Endothelial cell of umbilical vein (primary cell): ENCODE results near the gene HECTD4. TPM values are rescaled to one million over a fixed set of nuclear protein-coding genes. Genes with fewer than 3 reads are reported as not detected.

ENCODE experiments used
- BruUV-seq: library from RNA; stranded (reverse); fragments of 400-500 nt; replicated peaks from 2 replicates; lab custom pipeline; 2021; lab: Mats Ljungman, UMichigan
- CTCF ChIA-PET: fragments of 300-600, 350-600 bp; sonication (Branson Sonifier 250); formaldehyde crosslinking; loops from one replicate; lab custom pipeline; 2021; ENCODE audit warnings: antibody characterized with exemption, inconsistent platforms; lab: Charles Lee
- POLR2A ChIA-PET: fragments of 300-600, 350-600 bp; sonication (Branson Sonifier 250); formaldehyde crosslinking; loops from one replicate; lab custom pipeline; 2021; ENCODE audit warnings: antibody characterized with exemption, inconsistent platforms; lab: Charles Lee
- DNase-seq: peaks from one replicate; pipeline ENCODE4 v3.0.0-alpha.2; 2011; ENCODE audit warnings: low read depth, low spot score
- FAIRE-seq: peaks from 2 replicates; lab custom pipeline; 2011; peaks lifted over from hg19 to GRCh38; lab: Jason Lieb, UNC
- H2AFZ ChIP-seq: 2 replicates; pipeline ENCODE4 v1.6.0; 2012; ENCODE audit warnings: low read depth, low read length, control low read depth, inconsistent platforms
- H3K27ac ChIP-seq: 2 replicates; pipeline ENCODE4 v1.5.1; 2011; ENCODE audit warnings: low read depth, mild to moderate bottlenecking, control low read depth, low read length, moderate library complexity; ENCODE audit not compliant: insufficient read depth
- H3K27me3 ChIP-seq, 2 experiments: 2 replicates each; pipeline versions ENCODE4 v1.6.0 to v1.6.1; 2011; ENCODE audit warnings: low read length in 2 of 2, mixed read lengths in 1 of 2; ENCODE audit not compliant: control insufficient read depth in 2 of 2, insufficient read depth in 2 of 2
- H3K36me3 ChIP-seq, 2 experiments: 2 replicates in 1 of 2; 3 replicates in 1 of 2; pipeline ENCODE4 v1.5.1; 2011; ENCODE audit warnings: low read length in 2 of 2, mild to moderate bottlenecking in 1 of 2, moderate library complexity in 1 of 2; ENCODE audit not compliant: control insufficient read depth in 2 of 2, insufficient read depth in 2 of 2; ENCODE audit errors: extremely low read depth in 1 of 2
- H3K4me1 ChIP-seq: 3 replicates; pipeline ENCODE4 v1.5.1; 2011; ENCODE audit warnings: mild to moderate bottlenecking, low read length; ENCODE audit not compliant: control insufficient read depth, insufficient read depth; ENCODE audit errors: extremely low read depth
- H3K4me2 ChIP-seq: 2 replicates; pipeline ENCODE4 v1.6.1; 2011; ENCODE audit warnings: low read length, control low read depth, mixed read lengths; ENCODE audit not compliant: insufficient read depth
- H3K4me3 ChIP-seq, 3 experiments: fragments of 200-600 bp in 1 of 3; sonication (generic), shearing (Covaris generic) in 1 of 3; replicated peaks in 1 of 3; 2 replicates each; pipeline ENCODE4 v1.5.1; 2011 to 2016; ENCODE audit warnings: control low read depth in 3 of 3, low read length in 3 of 3, mild to moderate bottlenecking in 2 of 3, inconsistent platforms in 1 of 3, low read depth in 1 of 3, moderate library complexity in 1 of 3; ENCODE audit not compliant: insufficient read depth in 1 of 3
- H3K79me2 ChIP-seq: 2 replicates; pipeline ENCODE4 v1.6.0; 2012; ENCODE audit warnings: low read length, inconsistent platforms; ENCODE audit not compliant: control insufficient read depth, insufficient read depth
- H3K9ac ChIP-seq: replicated peaks from 2 replicates; pipeline ENCODE3; 2011; ENCODE audit warnings: low read length, control low read depth; ENCODE audit not compliant: insufficient read depth; ENCODE audit errors: extremely low read depth
- H3K9me1 ChIP-seq: replicated peaks from 3 replicates; pipeline ENCODE4 v1.6.0; 2011; ENCODE audit warnings: mild to moderate bottlenecking, low read length; ENCODE audit not compliant: control insufficient read depth, insufficient read depth; ENCODE audit errors: extremely low read depth
- H3K9me3 ChIP-seq: replicated peaks from 2 replicates; pipeline ENCODE4 v1.5.1; 2012; ENCODE audit warnings: low read length, inconsistent platforms; ENCODE audit not compliant: control insufficient read depth, insufficient read depth
- H4K20me1 ChIP-seq: replicated peaks from 2 replicates; pipeline ENCODE3; 2011; ENCODE audit warnings: mild to moderate bottlenecking, low read length; ENCODE audit not compliant: control insufficient read depth, insufficient read depth; ENCODE audit errors: extremely low read depth
- CTCF ChIP-seq, 2 donors: IDR thresholded peaks; 1 replicate in 1 of 2; 2 replicates in 1 of 2; pipeline ENCODE4 v1.5.1; 2011; ENCODE audit warnings: low read length in 2 of 2, mild to moderate bottlenecking in 2 of 2, moderate library complexity in 2 of 2, control low read depth in 1 of 2, inconsistent platforms in 1 of 2, low read depth in 1 of 2; ENCODE audit not compliant: insufficient read depth in 1 of 2; ENCODE audit errors: extremely low read depth in 1 of 2
- EZH2 ChIP-seq: IDR thresholded peaks from 2 replicates; pipeline ENCODE4 v1.6.1; 2012; ENCODE audit warnings: borderline replicate concordance, low read depth, mild to moderate bottlenecking, moderate library complexity, low read length, inconsistent platforms; ENCODE audit not compliant: severe bottlenecking
- FOS ChIP-seq: IDR thresholded peaks from 2 replicates; pipeline ENCODE4 v1.6.1; 2011; ENCODE audit warnings: mild to moderate bottlenecking, low read length, moderate library complexity, borderline replicate concordance; ENCODE audit not compliant: insufficient read depth
- GATA2 ChIP-seq: IDR thresholded peaks from 2 replicates; pipeline ENCODE4 v1.7.0; 2011; ENCODE audit warnings: low read depth, mild to moderate bottlenecking, moderate library complexity, mixed read lengths, low read length; ENCODE audit not compliant: insufficient read length, insufficient read depth
- JUN ChIP-seq: IDR thresholded peaks from 2 replicates; pipeline ENCODE4 v1.6.1; 2011; ENCODE audit warnings: borderline replicate concordance, low read depth; ENCODE audit not compliant: insufficient read length, insufficient read depth
- MAX ChIP-seq: IDR thresholded peaks from 2 replicates; pipeline ENCODE4 v1.6.1; 2011; ENCODE audit not compliant: insufficient read depth, insufficient read length
- MYC ChIP-seq: IDR thresholded peaks from one replicate; pipeline ENCODE4 v1.6.1; 2011; ENCODE audit warnings: mild to moderate bottlenecking, low read depth, low read length
- POLR2A ChIP-seq: IDR thresholded peaks from 2 replicates; pipeline ENCODE4 v1.6.1; 2012; ENCODE audit warnings: low read depth, mild to moderate bottlenecking, control low read depth, low read length
- POLR2AphosphoS5 ChIP-seq: IDR thresholded peaks from 2 replicates; pipeline ENCODE4 v1.6.1; 2012; ENCODE audit warnings: low read depth, mild to moderate bottlenecking, control low read depth, low read length, moderate library complexity; ENCODE audit not compliant: insufficient read depth
- dilution Hi-C: fragments of 300-500 bp; cut with MboI; formaldehyde crosslinking; loops from one replicate; pipeline ENCODE4 v1.15.0; 2019; ENCODE audit warnings: low sequenced_read_pairs; ENCODE audit not compliant: extremely low pct_ligation_motif_present
- intact Hi-C: fragments of 100-400 bp; cut with micrococcal nuclease; formaldehyde crosslinking; loops from one replicate; pipeline ENCODE4 v1.10.0; 2022
- polyA plus RNA-seq, 4 experiments: library from polyadenylated mRNA; depleted of rRNA in 3 of 4; stranded (reverse) in 3 of 4; unstranded in 1 of 4; fragments of >200 nt; gene quantifications; 2 replicates each; pipeline versions ENCODE4 v1.2.1 to v1.2.3, GENCODE V29; 2011 to 2012; ENCODE audit warnings: missing spikeins in 1 of 4
- total RNA-seq: library from RNA; stranded (reverse); gene quantifications from 2 replicates; pipeline ENCODE4 v1.2.3, GENCODE V29; 2021

HECTD4 gene
- total and polyA plus RNA-seq, 2 donors (not counting 3 experiments of a cell fraction or from before 2014, with no cell fraction given): 9.7 to 47.7 TPM

DNA sequence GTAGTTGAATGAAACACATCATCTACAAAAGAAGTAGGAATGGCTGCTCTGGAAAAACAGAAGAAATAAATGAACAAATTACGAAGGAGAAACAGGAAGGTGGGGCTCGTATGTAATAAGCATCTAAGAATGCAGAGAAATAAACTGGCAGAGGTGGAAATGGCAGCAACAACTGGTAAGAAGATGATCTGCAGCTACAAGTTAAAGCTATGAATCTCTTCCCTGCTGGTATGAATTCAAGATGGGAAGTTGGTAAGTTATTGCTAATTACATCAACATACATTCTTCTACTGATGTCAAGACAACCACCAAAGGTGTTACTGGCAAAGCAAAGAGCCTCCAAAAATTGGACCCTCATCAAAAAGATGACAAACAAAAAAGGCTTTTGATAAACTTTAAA lies 59.8 kb downstream of the HECTD4 start:
- H3K9me3 ChIP-seq: no peaks in the 10 kb centered on the region
- DNase-seq: no peak
- no peaks in the 10 kb centered on the region for H4K20me1 ChIP-seq
- no peak overlapping the region for H3K9ac ChIP-seq
- H3K27me3 ChIP-seq: no peaks in the 10 kb centered on the region
- peaks cover 3% of the 10 kb centered on the region for H3K79me2 ChIP-seq
- H3K27ac ChIP-seq: no peak overlapping the region
- no peak for TF ChIP-seq POLR2AphosphoS5
- no peak for TF ChIP-seq POLR2A
- no peak for TF ChIP-seq JUN
- TF ChIP-seq MAX: no peak
- TF ChIP-seq FOS: no peak
- TF ChIP-seq GATA2: no peak
- no peak for TF ChIP-seq CTCF (IDR thresholded peaks at IDR 0.05; ENCODE audit: extremely low read depth in 1 of 2, insufficient read depth in 1 of 2, low read depth in 1 of 2, low read length in 2 of 2)
- TF ChIP-seq EZH2: no peak
- no peak for TF ChIP-seq MYC
- no peak overlapping the region for H3K4me2 ChIP-seq
- POLR2A ChIA-PET: no interaction called here
- H3K4me1 ChIP-seq: no peaks in the 10 kb centered on the region
- no peak overlapping the region for H3K4me3 ChIP-seq
- no peak for FAIRE-seq
- intact Hi-C loops (no loop called here), dilution Hi-C loops (no loop called here)
- no TSS peak for BruUV-seq
- no peaks in the 10 kb centered on the region for H3K9me1 ChIP-seq
- peaks cover 0 to 4% of the 10 kb centered on the region in 2 experiments for H3K36me3 ChIP-seq
- no peak overlapping the region for H2AFZ ChIP-seq
- CTCF ChIA-PET: interaction anchor here (1.3 to 1.9 kb wide), 2 partner anchors 9 to 65 kb away, joined by 5 to 7 read pairs; no protein-coding TSS in a partner anchor
